Renal cortex interstitium (tissue), 11 donors: ENCODE measurements around the gene EPS15. TPM values are rescaled to one million over a fixed set of nuclear protein-coding genes. Genes with fewer than 3 reads are reported as not detected.
"Not testable (repeated sequence)": the region's sequence is repeated elsewhere in the genome, so short reads cannot be mapped to it uniquely, and the experiment has no call there.

Source experiments
- DNase-seq, 11 donors: peaks; one replicate each; pipeline ENCODE4 v3.0.0-alpha.2; 2013; ENCODE audit warnings: low read depth in 9 of 11, low spot score in 4 of 11; ENCODE audit errors: extremely low read depth in 1 of 11
- polyA plus RNA-seq, 3 donors: library from polyadenylated mRNA; unstranded; fragments of 120-200 nt; gene quantifications; one replicate each; pipeline ENCODE4 v1.2.1, GENCODE V29; 2013; ENCODE audit not compliant: insufficient read length in 3 of 3

EPS15 gene
- polyA plus RNA-seq, 3 donors: 38.0 to 46.0 (median 44.6) TPM

DNA sequence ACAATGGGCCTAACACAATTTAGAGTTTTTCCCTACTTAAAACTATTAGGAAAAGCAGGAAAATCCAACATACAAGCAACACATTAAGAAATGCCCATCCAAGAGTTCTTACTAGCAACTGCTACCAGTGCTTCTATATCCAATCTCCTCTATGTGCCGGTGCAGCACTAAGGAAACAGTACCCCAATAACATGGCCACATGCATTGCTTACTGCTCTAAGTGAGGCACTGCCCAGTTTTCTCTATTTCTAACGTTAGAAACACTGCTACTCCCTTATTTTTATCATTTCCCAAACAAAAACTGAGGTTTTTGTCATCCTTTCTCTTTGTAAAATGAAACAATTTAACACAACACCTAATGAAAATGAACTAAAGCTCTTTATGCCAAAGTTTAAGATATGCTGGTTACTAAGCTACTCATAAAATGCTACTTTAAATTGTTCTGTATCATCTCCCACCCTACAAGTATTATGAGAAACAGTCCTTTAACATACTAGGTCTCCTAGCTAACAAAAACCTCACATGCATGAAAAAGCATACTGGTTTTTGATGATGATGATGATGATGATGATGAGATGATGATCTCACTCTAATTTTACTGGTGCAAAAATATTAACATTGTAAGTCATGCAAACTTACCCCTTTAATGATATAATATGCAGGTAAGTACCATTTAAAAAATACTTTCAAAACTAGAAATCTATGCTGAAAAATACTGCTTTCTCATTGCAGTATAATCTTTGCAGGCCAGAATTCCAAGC is 98.0 kb downstream of the EPS15 start:
- no peak for DNase-seq

DNA sequence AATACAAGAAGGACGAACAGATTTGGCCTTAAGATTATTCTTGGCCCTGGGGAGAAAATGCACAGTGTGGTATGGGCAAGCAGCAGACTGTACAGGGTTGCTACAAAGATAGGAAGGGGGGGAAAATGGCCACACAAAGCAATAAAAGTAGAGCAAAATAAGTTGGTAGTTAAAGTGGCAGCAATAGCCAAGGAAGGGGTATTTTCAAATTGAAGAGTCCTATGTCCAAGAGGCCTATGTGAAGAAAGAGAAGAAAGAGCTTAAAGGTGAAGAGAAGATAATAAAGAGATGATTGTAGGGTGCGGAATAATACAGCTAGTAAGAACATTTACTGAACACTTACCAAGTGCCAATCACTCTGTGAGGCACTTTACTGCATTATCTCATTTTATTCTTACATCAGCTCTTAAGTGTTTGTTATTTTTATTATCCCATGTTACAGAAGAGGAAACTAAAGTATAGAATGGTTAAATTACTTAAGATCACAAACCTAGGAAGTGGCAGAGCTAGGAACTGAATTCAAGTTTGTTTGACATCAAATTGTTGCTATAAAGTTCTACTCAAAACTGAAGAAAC is 100.6 kb downstream of the EPS15 start:
- DNase-seq: no peak

DNA sequence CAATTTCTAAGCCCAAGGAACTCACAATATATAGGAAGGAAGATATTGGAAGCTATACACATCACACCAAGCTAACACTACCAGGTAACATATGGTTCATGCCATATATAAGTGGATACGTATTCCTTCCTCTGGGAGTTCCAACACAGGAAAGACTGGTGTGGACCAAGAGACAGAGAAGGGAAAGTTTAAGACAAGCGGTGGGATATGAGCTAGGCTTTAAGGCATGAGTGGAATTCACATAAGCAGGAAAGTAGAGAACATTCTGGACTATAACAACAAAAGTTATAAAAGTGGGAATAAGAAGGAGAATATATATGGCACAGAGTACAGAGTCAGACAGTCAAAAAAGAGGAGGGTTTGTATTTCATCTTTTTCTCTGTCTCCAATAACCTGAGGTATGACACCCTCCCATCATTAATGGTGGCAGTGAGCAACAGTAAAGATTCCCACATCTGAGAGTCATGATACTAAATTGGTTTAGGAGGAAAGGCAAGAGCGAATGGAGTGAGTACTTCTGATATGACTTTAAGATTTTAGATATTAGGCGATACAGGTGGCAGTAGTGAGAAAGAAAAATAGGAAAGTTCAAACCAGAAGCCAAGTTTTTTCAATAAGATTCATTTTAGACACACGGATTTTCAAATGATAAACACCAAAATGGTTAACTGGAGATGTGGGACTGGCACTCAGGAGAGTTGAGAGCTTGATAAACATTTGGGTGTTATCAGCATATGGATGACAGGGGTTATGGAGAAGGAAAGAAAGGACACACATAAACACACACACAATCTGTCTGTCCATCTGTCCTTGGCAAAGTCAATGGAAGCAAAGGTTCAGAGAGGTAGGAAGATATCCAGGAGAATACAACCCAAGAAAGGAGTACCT is 101.3 kb downstream of the EPS15 start:
- no peak for DNase-seq

DNA sequence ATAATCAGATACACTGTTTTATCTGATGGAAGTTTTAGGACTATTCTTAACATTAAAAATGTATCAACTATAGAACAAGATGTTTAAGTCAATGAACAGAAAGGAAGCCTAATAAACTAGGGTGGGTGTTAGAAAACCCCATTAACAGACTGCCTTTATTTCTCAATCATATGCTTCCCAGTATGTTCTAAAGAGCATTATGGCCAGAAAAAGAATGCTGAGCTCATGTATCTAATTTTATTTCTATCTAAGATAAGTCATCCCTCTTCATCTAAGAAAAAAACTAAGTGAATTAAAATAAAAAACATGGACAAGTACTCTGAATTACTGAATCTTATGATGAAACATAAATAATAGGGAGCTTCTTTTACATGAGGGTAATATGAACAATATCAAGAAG is 102.2 kb downstream of the EPS15 start:
- no peak for DNase-seq

DNA sequence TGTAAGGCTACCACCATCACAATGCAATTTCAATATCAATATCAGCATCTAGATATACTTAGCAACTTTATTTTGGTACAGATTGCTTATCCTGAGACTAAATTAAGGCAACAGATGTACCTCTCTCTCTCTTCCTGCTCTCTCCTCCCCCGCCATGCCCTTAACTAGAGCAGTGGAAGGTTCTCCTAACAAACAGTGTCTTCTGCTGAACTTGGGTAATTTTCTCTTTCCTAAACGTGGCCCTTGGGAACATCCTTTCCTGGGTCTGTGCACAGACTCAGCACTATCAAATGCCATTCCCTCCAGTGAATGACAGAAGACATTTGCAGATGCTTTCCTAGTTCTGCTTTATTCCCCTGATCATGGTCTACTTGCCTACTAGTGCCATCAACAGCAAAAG is 103.1 kb downstream of the EPS15 start:
- DNase-seq: no peak

DNA sequence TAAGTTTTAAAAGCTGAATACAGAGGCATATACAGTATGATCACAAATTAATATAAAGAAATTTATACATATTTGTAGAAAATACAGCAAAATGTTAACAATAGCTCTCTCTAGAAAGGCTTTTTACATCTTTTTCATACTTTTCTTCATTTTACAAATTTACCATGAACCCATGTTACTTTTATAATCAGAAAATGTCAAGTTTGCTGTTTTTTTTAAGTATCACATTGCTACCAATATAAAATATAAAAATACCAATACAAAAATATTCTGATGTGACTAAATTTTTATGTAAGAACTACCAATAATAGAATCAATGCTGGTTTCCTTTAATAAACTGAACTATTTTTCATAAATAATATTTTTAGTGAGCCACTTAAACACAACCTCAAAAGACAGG is 104.3 kb downstream of the EPS15 start:
- DNase-seq: no peak

DNA sequence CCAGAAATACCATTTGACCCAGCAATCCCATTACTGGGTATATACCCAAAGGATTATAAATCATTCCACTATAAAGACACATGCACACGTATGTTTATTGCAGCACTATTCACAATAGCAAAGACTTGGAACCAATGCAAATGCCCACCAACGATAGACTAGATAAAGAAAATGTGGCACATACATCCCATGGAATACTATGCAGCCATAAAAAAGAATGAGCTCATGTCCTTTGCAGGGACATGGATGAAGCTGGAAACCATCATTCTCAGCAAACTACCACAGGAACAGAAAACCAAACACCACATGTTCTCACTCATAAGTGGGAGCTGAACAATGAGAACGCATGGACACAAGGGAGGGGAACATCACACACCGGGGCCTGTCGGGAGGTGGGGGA is 107.2 kb downstream of the EPS15 start:
- not testable (repeated sequence) for DNase-seq

DNA sequence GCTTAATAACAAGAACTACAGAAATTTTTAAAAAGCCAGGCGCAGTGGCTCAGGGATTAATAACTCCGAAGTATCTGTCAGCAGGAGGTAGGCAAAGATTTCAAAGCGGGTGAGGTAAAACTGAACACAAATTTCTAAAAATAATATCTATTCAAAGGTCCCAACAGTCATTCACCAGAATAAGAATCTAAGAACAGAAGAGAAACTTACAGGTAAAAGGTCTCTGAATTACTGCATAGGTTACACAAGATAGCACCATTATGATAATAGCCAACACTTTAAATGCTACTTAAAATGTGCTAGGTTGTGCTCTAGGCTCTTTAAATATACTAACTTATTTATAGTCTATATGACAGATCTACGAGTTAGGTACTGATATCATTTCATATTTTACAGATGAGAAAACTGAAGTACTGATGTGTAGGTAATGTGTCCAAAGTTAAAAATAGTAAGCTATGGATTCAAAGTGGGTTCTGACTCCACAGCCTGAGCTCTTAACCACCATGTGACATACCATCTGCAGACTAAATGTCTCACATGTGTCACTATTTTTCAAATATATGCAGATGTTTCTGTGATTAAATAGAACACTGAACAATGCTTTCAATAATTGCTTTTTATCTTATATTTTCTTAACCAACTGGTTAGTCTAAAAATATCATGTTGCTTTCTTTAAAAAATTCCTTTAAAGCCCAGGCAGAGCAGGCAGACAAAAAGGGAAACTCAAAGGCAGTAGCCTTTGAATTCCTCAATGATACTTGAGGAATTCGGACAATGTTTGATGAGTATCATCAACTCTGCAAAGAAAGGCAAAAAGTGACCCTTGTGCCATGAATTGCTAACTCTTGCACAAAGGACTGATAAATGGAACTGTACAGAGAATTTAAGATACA is 108.3 kb downstream of the EPS15 start:
- no peak for DNase-seq

DNA sequence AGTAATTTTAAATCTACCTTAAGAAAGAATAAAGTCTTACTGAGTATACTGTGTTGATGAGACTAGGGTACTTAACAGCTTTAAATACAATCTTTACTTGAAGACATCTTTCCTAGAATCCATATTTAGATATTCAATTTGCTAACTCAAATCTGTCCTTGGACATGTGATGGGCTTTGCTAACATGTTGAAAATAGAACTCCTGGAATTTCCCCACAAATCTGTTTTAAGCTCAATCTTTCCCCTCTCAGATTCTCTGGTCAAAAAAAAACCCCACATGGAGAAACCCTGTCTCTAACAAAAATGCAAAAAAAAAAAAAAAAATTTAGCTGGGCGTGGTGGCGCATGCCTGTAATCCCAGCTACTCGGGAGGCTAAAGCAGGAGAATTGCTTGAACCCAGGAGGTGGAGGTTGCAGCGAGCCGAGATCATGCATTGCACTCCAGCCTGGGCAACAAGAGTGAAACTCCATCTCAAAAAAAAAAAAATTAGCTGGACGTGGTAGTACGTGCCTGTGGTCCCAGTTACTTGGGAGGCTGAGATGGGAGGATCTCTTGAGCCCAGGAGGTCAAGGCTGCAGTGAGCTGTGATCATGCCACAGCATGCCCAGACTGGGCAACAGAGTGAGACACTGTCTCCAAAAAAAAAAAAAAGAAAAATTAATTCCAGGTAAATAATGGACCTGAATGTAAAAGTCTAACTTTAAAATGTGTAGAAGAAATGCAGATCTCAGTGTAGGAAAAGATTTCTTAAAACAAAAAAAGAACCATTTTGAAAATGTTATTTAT is 109.1 kb downstream of the EPS15 start:
- not testable (repeated sequence) for DNase-seq

DNA sequence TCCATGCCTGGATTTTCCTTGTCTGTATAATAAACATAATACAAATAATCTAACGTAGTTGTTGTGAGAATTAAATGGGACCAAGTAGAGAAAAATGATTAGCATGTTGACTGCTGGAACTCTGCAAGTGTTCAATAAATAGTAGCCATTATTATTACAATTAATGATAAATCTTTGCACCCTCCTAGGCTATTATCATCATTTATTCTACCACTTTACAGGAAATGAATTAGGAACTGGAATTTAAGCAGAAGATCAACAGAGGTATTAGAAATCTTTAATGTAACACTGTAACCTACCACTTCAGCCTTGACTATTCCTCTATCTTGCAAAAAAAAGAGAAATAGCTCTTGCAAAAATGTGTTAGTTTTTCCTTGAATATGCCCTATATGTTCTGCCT is 126.8 kb downstream of the EPS15 start:
- no peak for DNase-seq

DNA sequence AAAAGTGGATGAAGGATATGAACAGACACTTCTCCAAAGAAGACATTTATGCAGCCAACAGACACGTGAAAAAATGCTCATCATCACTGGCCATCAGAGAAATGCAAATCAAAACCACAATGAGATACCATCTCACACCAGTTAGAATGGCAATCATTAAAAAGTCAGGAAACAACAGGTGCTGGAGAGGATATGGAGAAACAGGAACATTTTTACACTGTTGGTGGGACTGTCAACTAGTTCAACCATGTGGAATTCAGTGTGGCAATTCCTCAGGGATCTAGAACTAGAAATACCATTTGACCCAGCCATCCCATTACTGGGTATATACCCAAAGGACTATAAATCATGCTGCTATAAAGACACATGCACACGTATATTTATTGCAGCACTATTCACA is 128.4 kb downstream of the EPS15 start:
- not testable (repeated sequence) for DNase-seq

DNA sequence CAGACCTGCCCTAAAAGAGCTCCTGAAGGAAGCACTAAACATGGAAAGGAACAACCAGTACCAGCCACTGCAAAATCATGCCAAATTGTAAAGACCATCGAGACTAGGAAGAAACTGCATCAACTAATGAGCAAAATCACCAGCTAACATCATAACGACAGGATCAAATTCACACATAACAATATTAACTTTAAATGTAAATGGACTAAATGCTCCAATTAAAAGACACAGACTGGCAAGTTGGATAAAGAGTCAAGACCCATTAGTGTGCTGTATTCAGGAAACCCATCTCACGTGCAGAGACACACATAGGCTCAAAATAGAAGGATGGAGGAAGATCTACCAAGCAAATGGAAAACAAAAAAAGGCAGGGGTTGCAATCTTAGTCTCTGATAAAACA is 131.8 kb downstream of the EPS15 start:
- not testable (repeated sequence) for DNase-seq

DNA sequence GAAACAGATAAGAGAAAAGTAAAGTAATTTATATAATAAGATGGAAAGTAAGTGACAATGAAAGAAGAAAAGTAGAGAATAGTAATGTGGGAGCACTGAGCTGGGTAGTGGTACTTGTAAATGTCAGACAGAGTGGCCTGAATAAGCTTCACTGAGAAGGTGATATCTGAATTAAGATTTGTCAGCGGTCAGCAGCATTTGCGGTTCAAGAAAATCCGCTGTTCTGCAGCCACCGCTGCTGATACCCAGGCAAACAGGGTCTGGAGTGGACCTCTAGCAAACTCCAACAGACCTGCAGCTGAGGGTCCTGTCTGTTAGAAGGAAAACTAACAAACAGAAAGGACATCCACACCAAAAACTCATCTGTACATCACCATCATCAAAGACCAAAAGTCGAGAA is 132.8 kb downstream of the EPS15 start:
- not testable (repeated sequence) for DNase-seq

DNA sequence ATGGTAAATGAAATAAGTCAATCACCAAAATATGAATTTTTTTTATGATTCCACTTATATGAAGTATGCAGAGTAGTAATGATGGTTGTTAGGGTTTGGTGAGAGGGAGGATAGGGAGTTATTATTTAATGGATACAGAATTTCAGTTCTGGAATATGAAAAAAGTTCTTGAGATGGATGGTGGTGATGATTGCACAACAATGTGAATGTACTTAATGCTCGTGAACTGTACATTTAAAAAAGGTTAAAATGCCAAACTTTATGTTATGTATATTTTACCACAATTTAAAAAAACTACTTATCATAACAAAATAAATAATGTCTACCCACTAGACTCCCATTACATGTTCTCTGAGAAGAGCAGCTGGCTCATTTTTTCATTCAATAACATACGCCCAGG is 133.3 kb downstream of the EPS15 start:
- no peak for DNase-seq

DNA sequence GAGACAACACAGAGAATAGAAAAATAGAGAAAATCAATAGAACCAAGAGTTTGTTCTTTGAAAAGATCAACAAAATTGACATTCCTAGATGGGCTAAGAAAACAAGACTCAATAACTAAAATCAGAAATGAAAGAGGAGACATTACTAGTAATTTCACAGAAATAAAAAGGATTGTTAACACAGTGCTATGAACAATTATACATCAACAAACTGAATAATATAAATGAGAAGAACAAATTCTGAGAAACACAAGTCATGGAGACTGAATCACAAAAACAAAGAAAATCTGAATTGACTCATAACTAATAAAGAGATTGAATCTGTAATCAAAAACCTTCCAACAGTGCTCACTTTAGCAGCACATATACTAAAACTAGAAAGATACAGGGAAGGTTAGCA is 137.1 kb downstream of the EPS15 start:
- no peak for DNase-seq

DNA sequence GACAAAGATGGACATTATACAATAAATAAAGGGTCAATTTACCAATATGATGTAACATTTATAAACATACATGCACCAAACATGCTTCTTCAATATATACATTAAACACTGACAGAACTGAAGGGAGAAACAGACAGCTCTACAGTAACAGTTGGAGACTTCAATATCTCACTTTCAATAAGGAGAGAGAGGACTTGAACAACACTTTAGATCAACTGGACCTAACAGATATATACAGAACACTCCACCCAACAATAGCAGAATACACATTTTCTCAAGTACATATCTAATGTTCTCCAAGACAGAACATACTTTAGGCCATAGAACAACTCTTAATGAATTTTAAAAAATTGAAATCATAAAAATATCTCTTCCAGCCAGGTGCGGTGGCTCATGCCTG is 138.1 kb downstream of the EPS15 start:
- DNase-seq: no peak

DNA sequence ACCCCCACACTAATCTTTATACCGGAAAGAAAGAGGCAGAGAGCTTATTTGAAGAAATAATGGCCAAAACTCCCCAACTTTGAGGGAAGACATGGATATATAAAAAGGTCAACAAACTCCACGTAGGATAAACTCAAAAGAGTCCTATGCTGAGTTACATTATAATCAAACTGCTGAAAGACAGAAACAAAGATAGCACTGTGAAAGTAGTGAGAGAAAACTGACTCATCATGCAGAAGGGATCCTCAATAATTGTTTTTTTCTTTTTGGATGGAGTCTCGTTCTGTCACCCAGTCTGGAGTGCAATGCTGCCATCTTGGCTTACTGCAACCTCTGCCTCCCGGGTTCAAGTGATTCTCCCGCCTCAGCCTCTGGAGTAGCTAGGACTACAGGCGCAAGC is 140.2 kb downstream of the EPS15 start:
- no peak for DNase-seq

DNA sequence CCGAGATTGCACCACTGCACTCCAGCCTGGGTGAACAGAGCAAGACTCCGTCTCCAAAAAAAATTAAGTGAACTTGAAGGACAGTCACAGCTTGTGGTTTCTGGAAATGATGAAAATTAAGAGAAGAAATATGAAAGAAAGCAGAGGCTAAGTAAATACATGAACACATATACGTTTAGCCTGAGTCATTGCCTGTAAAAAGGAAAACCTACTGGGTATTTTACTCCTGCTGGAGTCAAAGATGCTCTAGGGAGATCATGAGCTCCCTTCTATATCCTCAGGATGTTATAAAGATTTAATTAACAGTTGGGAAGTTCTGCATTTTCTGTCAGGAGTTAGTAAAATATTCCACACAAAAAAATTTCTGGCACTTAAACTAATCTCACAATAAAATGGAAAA is 145.2 kb downstream of the EPS15 start:
- no peak for DNase-seq
